Spleen (tissue), 3 donors: ENCODE measurements around the gene ZNF438.

Experiments
- POLR2A ChIP-seq, 3 donors: fragments of 450-650 bp; IDR thresholded peaks; one replicate each; pipeline ENCODE4 v1.5.1; 2017; ENCODE audit warnings: antibody characterized with exemption in 3 of 3, mild to moderate bottlenecking in 1 of 3
- POLR2AphosphoS5 ChIP-seq, 3 donors: sonication (generic); formaldehyde crosslinking; IDR thresholded peaks; one replicate each; pipeline ENCODE4 v1.5.1; 2017; ENCODE audit warnings: antibody characterized with exemption in 3 of 3

GRCh38 chr10:30811276-30812017, 220.2 kb downstream of the ZNF438 start:
- TF ChIP-seq POLR2A (IDR thresholded peaks at IDR 0.05) (no peak), POLR2AphosphoS5 (IDR thresholded peaks at IDR 0.05) (no peak)
